Activated CD8-positive, alpha-beta T cell treated with anti-CD3 and anti-CD28 coated beads for 36 hours (primary cell): ENCODE data around the gene NEK9. TPM values are rescaled to one million over a fixed set of nuclear protein-coding genes. Genes with fewer than 3 reads are reported as not detected.
A peak's percentile ranks its signal among the peaks of the same experiment; 100 is the strongest.

Experiments
- ATAC-seq: fragments of 200-7000 bp; cut with Tn5 transposase; one replicate; pipeline ENCODE4 v1.10.0; 2021; ENCODE audit warnings: mild to moderate bottlenecking, moderate library complexity
- CTCF ChIA-PET: fragments of 350-600 bp; sonication (Branson Sonifier 250); formaldehyde crosslinking; loops from one replicate; lab custom pipeline; 2021; ENCODE audit warnings: antibody characterized with exemption; lab: Charles Lee
- POLR2A ChIA-PET: fragments of 350-600 bp; sonication (Branson Sonifier 250); formaldehyde crosslinking; loops from one replicate; lab custom pipeline; 2021; ENCODE audit warnings: antibody characterized with exemption; lab: Charles Lee
- DNase-seq: peaks from one replicate; pipeline ENCODE4 v3.0.0-alpha.2; 2020
- H3K27ac Mint-ChIP-seq: one replicate; pipeline ENCODE4 v1.8.0; 2021; ENCODE audit warnings: mild to moderate bottlenecking, mixed read lengths
- H3K27me3 Mint-ChIP-seq: one replicate; pipeline ENCODE4 v1.8.0; 2021; ENCODE audit warnings: mixed read lengths
- H3K36me3 Mint-ChIP-seq: one replicate; pipeline ENCODE4 v1.8.0; 2021; ENCODE audit warnings: low read depth, mixed read lengths
- H3K4me1 Mint-ChIP-seq: one replicate; pipeline ENCODE4 v1.8.0; 2021; ENCODE audit warnings: low read depth, mixed read lengths
- H3K4me3 Mint-ChIP-seq: one replicate; pipeline ENCODE4 v1.8.0; 2021; ENCODE audit warnings: mild to moderate bottlenecking, moderate library complexity, mixed read lengths
- H3K9me3 Mint-ChIP-seq: one replicate; pipeline ENCODE4 v1.8.0; 2021; ENCODE audit warnings: mixed read lengths
- intact Hi-C: fragments of 100-400 bp; cut with micrococcal nuclease; formaldehyde crosslinking; loops from one replicate; pipeline ENCODE4 v1.10.0; 2022
- total RNA-seq, 2 experiments: library from RNA; stranded (reverse); gene quantifications; one replicate each; pipeline ENCODE4 v1.2.3, GENCODE V29; 2021
- TF ChIP-seq, protein P1 (sequence below): fragments of 200-600 bp; IDR thresholded peaks from one replicate; pipeline ENCODE4 v1.8.0; 2022; ENCODE audit warnings: antibody characterized with exemption, mild to moderate bottlenecking

NEK9 gene
- 10 to 100 TPM; 54.9 to 59.5 TPM for total RNA-seq

DNA sequence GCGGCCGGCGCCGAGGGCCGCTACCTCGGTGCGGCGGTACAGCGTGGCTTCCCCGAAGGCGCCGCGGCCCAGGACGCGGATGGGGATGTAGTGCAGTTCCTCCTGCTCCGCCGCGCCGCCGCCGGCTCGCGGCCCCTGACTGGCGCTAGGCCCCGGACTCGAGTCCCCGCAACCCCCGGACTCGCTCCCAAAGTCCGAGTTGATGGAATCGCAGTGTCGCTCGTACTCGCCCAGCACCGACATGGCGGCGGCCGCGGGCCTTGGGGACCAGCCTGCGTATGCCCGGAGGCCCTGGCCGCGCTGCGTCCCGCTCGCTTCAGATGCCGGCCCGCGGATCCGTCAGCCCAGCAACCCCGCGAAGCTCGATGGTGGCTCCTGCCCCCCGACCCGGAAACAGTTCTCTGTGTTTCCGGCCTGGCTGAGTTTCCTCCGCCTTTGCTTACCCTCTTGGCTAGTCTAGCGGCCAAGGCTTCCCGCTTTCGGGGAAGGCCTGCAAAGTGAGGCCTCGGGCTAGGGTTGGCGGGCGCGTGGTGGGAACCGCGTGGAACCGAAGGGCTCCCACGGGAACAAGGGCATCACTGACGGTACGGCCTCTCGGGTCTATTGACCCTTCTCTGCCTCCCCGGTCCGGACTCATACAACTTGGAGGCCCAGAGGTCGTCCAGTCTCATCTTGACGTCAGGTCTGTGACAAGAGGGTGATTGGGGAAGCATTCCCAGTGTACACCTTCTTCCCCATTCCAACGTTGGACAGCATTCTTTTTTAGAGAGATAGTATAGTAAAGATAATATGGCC is at the start of gene NEK9:
TSS of gene NEK9 (minus strand) at position 370 of the 795 bp plus-strand sequence. CDS start at position 243, 127 bp downstream.
- DNase-seq (peak; percentile 93), ATAC-seq (peak; percentile 94)
- Mint-ChIP-seq H3K4me1 (peaks cover 39% of the 10 kb centered on the region), H3K4me3 (peak within 1 kb of the TSS; percentile 99), H3K9me3 (no peaks in the 10 kb centered on the region), H3K27ac (peak within 1 kb of the TSS; percentile 99), H3K27me3 (no peaks in the 10 kb centered on the region), H3K36me3 (peaks cover 19% of the 10 kb centered on the region)
- ChIA-PET CTCF (interaction anchor here (0.7 to 5.4 kb wide), 10 partner anchors 39 to 365 kb away, joined by 3 to 99 read pairs (median 3); partner anchors contain the start of gene ACYP1), POLR2A (interaction anchor here (1.0 to 2.5 kb wide), 13 partner anchors 8 to 185 kb away, joined by 3 to 8 read pairs (median 4); partner anchors contain the start of gene EIF2B2)
- TF ChIP-seq, protein P1, sequence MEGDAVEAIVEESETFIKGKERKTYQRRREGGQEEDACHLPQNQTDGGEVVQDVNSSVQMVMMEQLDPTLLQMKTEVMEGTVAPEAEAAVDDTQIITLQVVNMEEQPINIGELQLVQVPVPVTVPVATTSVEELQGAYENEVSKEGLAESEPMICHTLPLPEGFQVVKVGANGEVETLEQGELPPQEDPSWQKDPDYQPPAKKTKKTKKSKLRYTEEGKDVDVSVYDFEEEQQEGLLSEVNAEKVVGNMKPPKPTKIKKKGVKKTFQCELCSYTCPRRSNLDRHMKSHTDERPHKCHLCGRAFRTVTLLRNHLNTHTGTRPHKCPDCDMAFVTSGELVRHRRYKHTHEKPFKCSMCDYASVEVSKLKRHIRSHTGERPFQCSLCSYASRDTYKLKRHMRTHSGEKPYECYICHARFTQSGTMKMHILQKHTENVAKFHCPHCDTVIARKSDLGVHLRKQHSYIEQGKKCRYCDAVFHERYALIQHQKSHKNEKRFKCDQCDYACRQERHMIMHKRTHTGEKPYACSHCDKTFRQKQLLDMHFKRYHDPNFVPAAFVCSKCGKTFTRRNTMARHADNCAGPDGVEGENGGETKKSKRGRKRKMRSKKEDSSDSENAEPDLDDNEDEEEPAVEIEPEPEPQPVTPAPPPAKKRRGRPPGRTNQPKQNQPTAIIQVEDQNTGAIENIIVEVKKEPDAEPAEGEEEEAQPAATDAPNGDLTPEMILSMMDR: no peak
- intact Hi-C loops: loop anchor here (5.0 kb wide), 1 partner anchor 120 kb away; no protein-coding TSS in a partner anchor

GRCh38 chr14:75176142-75176820 is 49.4 kb upstream of the NEK9 start, which contains the start of gene TMED10:
TMED10 (minus strand) TSS chr14:75176612; CDS start chr14:75176579, 33 bp downstream.
- Mint-ChIP-seq H3K4me1 (peaks cover 36% of the 10 kb centered on the region), H3K9me3 (no peaks in the 10 kb centered on the region), H3K4me3 (peak within 1 kb of the TSS; percentile 96), H3K27ac (peak within 1 kb of the TSS; percentile 99), H3K27me3 (no peaks in the 10 kb centered on the region), H3K36me3 (peaks cover 14% of the 10 kb centered on the region)
- DNase-seq: peak; percentile 93
- TF ChIP-seq, protein P1: no peak
- ATAC-seq: peak; percentile 77
- ChIA-PET POLR2A (interaction anchor here (0.6 to 1.6 kb wide), 9 partner anchors 11 to 103 kb away, joined by 3 to 5 read pairs (median 3); partner anchors contain the start of gene FOS), CTCF (interaction anchor here (1.3 to 1.5 kb wide), 3 partner anchors 45 to 119 kb away, joined by 3 to 5 read pairs (median 3); no protein-coding TSS in a partner anchor)
- intact Hi-C loops: no loop called here

DNA sequence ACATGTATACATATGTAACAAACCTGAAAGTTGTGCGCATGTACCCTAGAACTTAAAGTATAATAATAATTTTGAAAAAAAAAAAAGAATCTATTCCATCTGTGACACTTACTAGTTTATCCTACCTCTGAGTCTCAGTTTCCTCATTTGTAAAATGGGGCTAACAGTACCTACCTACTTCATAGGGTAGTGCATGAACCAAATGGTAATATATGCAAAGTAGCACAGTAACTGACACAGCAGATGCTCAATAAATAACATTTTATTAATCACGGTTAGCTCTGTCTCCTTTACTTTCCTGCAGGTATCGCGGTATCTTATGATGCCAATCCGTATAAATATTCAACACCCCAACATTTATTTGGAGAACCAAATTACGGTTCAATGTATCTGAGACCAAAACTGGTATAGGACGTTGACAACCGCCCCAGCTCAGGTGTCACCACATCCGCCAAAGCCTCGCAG is 48.9 kb upstream of the NEK9 start:
- intact Hi-C loops: no loop called here
- ATAC-seq: peak; percentile 15
- H3K9me3 Mint-ChIP-seq: no peaks in the 10 kb centered on the region
- TF ChIP-seq, protein P1: no peak
- ChIA-PET CTCF (interaction anchor here (1.3 to 1.4 kb wide), 2 partner anchors 50 to 120 kb away, joined by 3 to 5 read pairs; no protein-coding TSS in a partner anchor), POLR2A (interaction anchor here (0.7 to 1.3 kb wide), 5 partner anchors 18 to 103 kb away, joined by 3 to 5 read pairs (median 3); partner anchors contain the start of gene FOS)
- peak overlapping the region; percentile 99 for H3K27ac Mint-ChIP-seq
- no peak for DNase-seq
- peaks cover 40% of the 10 kb centered on the region for H3K4me1 Mint-ChIP-seq
- peak overlapping the region; percentile 96 for H3K4me3 Mint-ChIP-seq
- no peaks in the 10 kb centered on the region for H3K27me3 Mint-ChIP-seq
- H3K36me3 Mint-ChIP-seq: peaks cover 14% of the 10 kb centered on the region

GRCh38 chr14:75174066-75174465 is 47.2 kb upstream of the NEK9 start:
- TF ChIP-seq, protein P1: no peak
- H3K4me3 Mint-ChIP-seq: peak overlapping the region; percentile 96
- CTCF ChIA-PET: interaction anchor here (1.6 kb wide), 1 partner anchor 13 kb away, joined by 6 read pairs; no protein-coding TSS in a partner anchor
- H3K4me1 Mint-ChIP-seq: peaks cover 52% of the 10 kb centered on the region
- H3K9me3 Mint-ChIP-seq: no peaks in the 10 kb centered on the region
- no peak for DNase-seq
- no peaks in the 10 kb centered on the region for H3K27me3 Mint-ChIP-seq
- H3K27ac Mint-ChIP-seq: peak overlapping the region; percentile 83
- intact Hi-C loops: no loop called here
- ATAC-seq: no peak
- peaks cover 16% of the 10 kb centered on the region for H3K36me3 Mint-ChIP-seq
- POLR2A ChIA-PET: interaction anchor here (1.4 kb wide), 1 partner anchor 21 kb away, joined by 3 read pairs; no protein-coding TSS in a partner anchor
